Ramos (cell line): Measurements from ENCODE around the gene CNDP2.
"Not testable (repeated sequence)": the region's sequence is repeated elsewhere in the genome, so short reads cannot be mapped to it uniquely, and the experiment has no call there.

ENCODE experiments used
- in situ Hi-C: fragments of 300-500 bp; cut with MboI; formaldehyde crosslinking; loops from one replicate; pipeline ENCODE4 v1.14.3; 2022; ENCODE audit warnings: low sequenced_read_pairs; ENCODE audit not compliant: unreplicated experiment

Gene CNDP2

DNA sequence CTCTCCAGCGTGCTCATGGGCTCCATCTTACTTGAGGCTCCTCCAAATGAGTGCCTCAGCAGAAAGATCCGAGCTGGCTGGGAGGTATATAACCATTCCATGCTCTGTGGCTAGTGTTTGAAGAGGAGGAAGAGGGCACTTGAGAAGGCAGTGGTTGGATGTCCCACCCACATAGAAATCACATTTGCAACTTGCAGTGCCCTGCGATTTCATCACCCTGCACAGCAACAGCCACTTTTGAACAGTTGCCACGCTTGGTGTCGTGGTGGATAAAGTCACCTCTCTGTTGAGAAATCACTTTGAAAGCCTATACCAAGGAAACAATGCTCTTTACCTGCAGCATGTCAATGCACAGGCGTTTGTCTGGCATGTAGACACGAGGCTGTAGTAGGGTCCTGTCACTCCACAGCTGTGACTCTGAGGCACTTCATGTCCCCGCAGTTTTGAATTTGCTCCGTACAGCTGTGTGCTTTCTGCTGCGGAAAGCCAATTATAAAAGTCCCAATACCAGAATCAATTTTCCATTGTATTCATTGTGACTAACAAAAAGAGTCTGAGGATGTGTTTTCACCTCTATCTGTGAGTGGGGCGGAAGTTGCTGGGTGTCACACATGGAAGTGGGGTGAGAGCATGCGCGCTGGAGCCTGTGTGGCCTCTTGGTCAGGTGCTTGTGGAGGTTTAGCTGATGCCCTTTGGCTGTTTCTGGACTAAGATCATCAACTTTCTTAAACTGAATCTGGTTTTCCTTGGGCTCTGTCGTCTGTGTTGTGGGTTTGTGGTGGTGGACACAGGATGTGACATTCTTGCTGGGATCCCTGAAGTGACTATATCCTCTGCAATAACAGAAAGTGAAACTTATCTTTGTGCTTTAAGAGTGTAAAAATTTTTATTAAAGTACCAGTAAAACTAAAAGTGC lies 2.8 kb downstream of the CNDP2 start:
- in situ Hi-C loops: no loop called here

DNA sequence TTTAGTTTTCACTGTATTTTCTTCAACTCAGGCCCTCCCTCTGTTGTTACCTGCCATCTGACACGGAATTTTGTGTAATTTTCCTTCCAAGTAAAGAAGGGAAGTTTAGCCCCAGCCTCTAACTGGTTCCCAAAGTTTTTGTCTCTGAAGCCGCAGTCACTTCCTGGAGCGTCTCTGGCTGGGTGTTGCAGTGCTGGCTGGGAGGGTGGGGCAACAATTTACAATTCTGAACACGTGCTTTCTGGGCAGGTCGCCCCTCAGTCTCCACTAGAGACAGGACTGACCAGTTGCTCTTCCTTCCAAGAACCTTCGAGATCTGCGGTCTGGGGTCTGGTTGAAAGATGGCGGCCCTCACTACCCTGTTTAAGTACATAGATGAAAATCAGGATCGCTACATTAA lies 3.5 kb downstream of the CNDP2 start:
- in situ Hi-C loops: no loop called here

DNA sequence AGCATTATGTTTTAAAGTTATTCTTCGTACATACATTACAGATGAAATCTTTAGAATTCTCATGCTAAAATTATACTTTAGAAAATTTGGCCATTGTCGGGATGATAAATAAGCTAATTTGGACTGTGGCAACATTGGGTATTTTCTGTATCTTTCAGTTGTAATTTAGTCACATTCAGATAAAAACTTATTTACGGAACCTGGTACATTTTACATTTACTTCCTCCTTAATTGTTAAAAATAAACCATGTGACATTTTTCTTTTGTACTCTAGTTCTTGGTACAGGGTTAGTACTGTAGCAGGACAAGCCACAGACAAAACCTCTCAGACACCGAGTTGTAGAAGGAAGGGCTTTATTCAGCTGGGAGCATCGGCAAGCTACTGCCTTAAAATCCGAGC lies 4.2 kb downstream of the CNDP2 start:
- in situ Hi-C loops: no loop called here

DNA sequence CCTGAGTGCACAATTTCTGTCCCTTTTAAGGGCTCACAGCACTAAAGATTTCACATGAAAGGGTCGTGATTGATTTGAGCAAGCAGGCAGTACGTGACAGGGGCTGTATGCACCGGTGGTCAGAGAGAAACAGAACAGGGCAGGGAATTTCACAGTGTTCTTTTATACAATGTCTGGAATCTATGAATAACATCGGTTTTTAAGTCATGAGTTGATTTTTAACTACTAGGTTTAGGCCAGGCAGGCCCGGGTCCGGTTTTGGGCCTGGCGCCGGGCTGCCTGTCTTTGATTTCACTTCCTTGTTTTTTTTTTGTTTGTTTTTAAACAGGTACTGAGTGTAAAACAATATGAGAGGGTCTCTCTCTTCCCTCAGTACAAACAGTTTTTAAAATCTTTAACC lies 4.6 kb downstream of the CNDP2 start:
- in situ Hi-C loops: not testable (repeated sequence)

DNA sequence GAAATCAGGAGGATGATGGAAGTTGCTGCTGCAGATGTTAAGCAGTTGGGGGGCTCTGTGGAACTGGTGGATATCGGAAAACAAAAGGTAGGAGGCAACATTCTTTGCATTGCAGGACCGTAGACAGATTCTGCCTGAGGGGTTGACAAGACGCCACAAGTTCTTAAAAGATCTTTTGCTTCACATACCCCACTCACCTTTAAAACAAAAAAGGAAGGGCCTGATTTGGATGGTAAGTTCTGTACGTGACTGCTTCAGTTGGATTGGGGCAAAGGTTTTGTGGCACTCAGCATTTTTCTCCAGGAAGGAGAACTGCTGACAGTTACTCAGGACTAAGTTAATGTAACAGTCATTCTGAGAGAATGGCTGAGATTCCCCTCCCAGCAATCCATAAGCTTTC lies 5.2 kb downstream of the CNDP2 start:
- in situ Hi-C loops: no loop called here

- in situ Hi-C loops: no loop called here
Measured at GRCh38 chr18:74503137-74503536, 7.0 kb downstream of the CNDP2 start.

DNA sequence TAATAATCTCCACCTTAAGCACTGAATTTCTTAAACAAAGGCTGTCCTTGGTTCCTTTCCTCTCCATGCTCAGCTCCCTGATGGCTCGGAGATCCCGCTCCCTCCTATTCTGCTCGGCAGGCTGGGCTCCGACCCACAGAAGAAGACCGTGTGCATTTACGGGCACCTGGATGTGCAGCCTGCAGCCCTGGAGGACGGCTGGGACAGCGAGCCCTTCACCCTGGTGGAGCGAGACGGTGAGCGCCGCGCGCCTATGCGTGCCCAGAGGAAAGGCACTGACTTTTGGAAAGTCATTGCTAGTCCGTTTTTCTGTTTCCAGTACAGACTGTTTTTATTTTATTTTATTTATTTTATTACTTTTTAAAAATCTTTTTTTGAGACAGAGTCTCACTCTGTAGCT lies 9.6 kb downstream of the CNDP2 start:
- in situ Hi-C loops: no loop called here

DNA sequence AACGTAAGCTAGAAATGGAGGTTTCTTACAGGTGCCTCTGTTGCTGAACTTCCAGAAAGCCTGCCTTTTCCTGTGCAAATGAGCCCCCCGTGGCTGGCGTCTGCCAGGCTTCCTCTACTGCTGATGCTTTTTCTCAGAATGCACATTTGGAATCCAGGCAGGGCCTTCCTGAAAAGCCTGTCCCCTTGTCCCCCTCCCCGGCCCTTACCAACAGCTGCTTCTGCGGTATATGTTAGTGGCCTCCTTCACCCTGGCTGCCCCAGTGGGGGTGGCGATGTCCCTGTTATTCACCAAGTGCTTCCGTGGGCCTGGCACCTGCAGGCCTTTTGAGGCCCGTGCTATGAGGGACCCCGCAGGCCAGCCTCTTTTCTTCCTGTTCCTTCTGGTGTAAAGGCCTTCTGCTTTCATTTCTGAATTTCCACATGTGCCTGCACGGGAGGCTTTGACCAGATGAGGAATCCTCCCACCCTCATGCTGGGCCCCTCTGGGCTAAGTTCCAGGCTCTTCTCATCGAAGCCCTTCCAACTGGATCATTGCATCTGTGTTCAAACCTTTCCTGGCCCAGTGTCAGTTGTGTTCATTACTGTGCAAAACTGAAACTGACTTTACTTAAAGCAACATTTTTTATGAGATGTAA lies 10.4 kb downstream of the CNDP2 start:
- in situ Hi-C loops: no loop called here

GRCh38 chr18:74507097-74507881 lies 11.1 kb downstream of the CNDP2 start:
- in situ Hi-C loops: no loop called here

- in situ Hi-C loops: no loop called here
Measured at GRCh38 chr18:74507927-74508326, 11.8 kb downstream of the CNDP2 start.

DNA sequence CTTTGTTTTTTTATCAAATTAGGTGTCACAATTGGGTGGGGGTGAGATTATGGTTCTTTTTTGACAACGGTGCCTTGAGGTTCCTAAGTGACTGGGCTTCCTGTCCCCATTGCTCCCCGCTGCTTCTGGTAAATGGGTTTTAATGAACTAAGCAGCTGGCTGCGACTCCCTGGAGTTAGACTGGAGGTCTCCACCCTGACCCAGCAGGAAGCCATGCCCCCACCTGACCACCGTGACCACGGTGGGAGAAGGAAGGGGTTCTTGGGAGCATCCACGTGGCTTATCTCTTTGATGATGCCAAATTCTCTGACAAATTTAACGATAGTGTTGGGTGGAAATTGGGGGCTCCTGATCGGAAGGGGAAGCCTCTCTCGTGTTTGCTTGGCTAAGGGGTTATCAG lies 12.2 kb downstream of the CNDP2 start:
- in situ Hi-C loops: no loop called here

DNA sequence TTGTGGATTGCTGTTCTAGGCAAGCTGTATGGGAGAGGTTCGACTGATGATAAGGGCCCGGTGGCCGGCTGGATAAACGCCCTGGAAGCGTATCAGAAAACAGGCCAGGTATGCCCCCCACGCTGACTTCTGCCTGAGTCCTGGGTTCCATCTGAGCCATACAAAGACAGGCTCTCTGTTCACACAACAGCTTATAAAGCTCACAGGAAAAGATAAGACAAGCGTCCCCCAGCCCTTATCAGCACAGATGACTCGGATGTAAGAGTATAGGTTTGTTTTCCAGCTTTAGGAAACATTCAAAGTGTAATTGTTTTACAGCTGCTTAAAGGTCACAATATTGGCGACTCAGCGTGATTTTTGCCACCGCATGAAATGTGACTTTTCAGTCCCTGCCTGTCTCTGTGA lies 12.7 kb downstream of the CNDP2 start:
- in situ Hi-C loops: no loop called here

DNA sequence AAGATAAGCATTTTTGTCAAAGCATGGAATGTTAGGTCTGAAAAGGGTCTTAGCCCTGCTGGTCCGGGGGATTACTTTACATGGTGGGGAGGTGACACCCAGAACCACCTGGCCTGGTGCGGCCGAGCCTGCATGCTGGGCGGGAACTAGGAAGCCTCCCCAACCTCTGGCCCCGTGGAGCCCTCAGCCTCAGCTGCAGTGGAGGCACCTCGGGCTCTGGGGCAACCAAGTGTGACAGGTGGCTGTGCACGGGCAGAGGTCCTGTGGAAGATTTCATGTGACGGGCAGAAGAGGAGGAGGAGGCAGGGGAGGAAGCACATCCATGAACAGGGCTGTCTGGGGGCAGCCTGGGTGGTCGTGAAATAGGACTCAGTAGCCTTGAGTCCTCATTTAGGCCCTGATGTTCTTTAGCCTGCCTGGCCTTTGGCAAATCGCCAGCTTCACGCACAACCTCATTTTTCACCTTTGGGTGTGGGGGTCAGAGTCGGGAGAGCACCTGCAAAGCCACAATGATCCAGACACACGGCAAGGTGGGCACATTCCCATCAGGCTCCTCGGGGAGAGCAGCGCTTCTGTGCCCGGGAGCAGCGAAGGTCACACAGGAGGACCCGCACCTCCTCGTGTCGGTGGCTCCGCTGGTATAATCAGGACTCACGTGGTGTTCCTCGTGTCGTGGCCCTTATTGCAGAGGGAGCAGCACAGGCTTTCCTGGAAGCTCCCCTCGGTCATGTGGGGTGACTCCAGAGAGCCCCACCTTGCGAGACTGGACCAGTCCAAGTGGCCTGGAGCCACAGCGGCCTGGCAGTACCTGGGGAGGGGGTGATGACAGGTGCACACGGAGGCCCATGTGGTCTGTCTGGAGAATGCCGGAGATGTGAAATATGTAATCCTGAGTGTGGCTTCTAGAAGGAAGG lies 13.9 kb downstream of the CNDP2 start:
- in situ Hi-C loops: no loop called here

DNA sequence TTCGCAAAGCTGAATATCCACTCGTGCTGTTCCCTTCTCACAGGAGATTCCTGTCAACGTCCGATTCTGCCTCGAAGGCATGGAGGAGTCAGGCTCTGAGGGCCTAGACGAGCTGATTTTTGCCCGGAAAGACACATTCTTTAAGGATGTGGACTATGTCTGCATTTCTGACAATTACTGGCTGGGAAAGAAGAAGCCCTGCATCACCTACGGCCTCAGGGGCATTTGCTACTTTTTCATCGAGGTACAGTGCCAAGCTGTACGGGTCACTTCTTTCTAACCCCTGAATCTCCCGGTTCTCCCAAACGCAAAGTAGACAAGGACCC lies 14.6 kb downstream of the CNDP2 start:
- in situ Hi-C loops: no loop called here

- in situ Hi-C loops: no loop called here
Measured at GRCh38 chr18:74511823-74512222, 15.7 kb downstream of the CNDP2 start.

DNA sequence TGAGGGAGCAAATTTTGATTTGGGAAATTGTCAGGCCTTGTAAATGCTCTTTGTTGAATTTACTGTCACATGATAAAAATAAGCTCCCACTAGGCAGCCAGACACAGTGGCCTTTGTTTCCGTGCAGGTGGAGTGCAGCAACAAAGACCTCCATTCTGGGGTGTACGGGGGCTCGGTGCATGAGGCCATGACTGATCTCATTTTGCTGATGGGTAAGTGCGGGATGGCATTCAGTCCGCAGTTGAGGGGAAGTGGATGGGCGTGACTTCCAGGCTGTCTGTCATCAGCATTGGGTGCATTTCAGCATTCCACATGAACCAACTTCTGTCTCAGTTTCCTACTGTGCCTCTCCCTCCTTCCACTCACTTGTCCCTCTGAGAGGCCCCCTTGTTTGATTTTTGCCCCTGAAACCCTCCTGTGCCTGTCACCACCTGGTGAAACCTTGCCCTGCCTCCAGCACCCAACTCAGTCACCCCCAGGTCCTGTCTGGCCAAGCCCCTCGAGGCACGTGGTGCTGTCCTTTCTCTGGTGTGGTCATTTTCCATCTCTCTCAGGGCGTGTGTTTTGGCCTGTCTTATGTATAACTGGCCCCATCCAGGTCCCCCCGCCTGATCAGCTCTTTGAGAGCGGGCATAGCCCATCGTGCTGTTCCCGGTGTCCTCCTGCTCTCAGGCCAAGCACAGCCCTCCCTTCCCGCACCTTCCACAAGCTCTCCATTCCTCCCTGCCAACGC lies 16.3 kb downstream of the CNDP2 start:
- in situ Hi-C loops: no loop called here

DNA sequence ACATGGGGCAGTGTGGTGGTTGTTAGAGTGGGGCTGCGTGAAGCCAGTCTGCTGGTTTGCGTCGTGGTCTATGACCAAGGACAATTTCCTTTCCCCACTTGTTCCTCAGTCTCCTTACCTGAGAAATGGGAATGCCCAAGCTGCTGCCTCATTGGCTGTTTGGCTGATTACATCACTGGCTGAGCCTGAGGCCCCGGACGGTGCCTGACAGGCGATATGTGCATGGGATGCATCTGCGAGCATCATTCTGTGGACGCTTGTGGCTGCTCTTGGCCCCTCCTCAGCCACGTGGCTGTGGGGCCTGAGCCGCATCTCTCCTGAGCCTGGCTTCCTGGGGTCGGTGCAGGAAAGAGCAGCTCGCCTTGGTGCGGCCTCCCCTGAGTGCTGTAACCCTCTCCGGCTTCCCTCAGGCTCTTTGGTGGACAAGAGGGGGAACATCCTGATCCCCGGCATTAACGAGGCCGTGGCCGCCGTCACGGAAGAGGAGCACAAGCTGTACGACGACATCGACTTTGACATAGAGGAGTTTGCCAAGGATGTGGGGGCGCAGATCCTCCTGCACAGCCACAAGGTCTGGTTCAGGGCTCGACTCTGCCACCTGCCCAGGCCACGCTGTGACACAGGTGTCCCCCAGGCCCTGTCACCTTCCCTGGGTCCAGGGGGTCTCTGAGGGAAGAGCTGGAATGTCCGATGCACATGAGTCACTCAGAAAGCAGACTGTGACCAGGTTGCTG lies 17.2 kb downstream of the CNDP2 start:
- in situ Hi-C loops: no loop called here

- in situ Hi-C loops: no loop called here
Measured at GRCh38 chr18:74513883-74514205, 17.7 kb downstream of the CNDP2 start.

DNA sequence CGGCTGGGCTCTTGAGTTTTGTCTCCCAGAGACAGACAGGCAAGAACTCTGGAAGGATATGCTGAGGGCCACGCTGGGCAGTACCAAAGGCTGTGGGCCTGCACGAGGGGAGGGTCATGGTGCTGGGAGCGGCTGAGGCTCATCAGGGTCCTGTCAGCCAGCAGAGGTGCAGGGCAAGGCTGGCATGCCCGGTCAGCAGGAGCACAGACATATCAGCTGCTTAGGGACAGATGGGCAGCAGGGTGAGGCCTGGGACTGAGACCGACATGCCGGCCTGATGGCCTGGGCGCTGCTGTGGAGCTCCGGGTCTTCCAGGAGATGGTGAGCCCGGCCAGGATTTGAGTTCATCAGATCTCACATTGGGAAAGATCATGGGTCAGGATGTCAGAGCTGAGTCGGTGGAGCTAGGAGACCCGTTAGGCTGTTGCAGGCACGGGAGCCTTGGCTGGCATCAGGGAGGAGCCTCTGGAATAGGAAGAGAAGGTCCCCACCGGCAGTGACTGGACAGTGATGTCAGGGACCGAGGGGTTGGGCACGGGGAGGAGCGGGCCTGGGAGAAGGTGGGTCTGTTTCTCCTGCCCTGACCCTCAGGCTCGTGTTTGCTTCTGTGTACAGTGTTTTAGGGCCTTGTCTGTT lies 18.8 kb downstream of the CNDP2 start:
- in situ Hi-C loops: no loop called here
